SK-N-SH treated with all-trans-retinoic acid at 6 μM for 48 hours (cell line): ENCODE measurements around the gene MMP17.

ENCODE experiments used
- ATAC-seq: fragments of 200-7000 bp; cut with Tn5 transposase; 3 replicates; pipeline ENCODE4 v1.9.1; 2020; ENCODE audit warnings: mild to moderate bottlenecking, moderate library complexity
- ARNTL ChIP-seq: fragments of 450-650 bp; formaldehyde crosslinking; IDR thresholded peaks from 2 replicates; pipeline ENCODE4 v1.5.0; 2020; ENCODE audit warnings: low read depth, mild to moderate bottlenecking, moderate library complexity, borderline replicate concordance
- BACH2 ChIP-seq: fragments of 250-450 bp; sonication (Bioruptor Pico); IDR thresholded peaks from 2 replicates; pipeline ENCODE4 v1.9.0; 2021; ENCODE audit warnings: mild to moderate bottlenecking, borderline replicate concordance
- CSDC2 ChIP-seq: fragments of 250-450 bp; sonication (Bioruptor Pico); IDR thresholded peaks from 2 replicates; pipeline ENCODE4 v1.5.0; 2020; ENCODE audit warnings: mild to moderate bottlenecking, moderate library complexity
- ESRRG ChIP-seq: fragments of 250-450 bp; sonication (Bioruptor Pico); IDR thresholded peaks from 2 replicates; pipeline ENCODE4 v1.6.1; 2021; ENCODE audit warnings: mild to moderate bottlenecking
- GLIS3 ChIP-seq: fragments of 250-450 bp; sonication (Bioruptor Pico); IDR thresholded peaks from 2 replicates; pipeline ENCODE4 v1.5.0; 2020; ENCODE audit warnings: mild to moderate bottlenecking, moderate library complexity
- ISL1 ChIP-seq: fragments of 250-450 bp; sonication (Bioruptor Pico); IDR thresholded peaks from 2 replicates; pipeline ENCODE4 v2.1.2; 2022; ENCODE audit warnings: mild to moderate bottlenecking, moderate library complexity
- PPARA ChIP-seq: fragments of 250-450 bp; sonication (Bioruptor Pico); IDR thresholded peaks from 2 replicates; pipeline ENCODE4 v1.5.0; 2020; ENCODE audit warnings: mild to moderate bottlenecking, borderline replicate concordance
- SNAI2 ChIP-seq: fragments of 250-450 bp; sonication (Bioruptor Pico); IDR thresholded peaks from 2 replicates; pipeline ENCODE4 v1.5.0; 2020; ENCODE audit warnings: mild to moderate bottlenecking, moderate library complexity
- TCF4 ChIP-seq: fragments of 250-450 bp; sonication (Bioruptor Pico); IDR thresholded peaks from 2 replicates; pipeline ENCODE4 v1.8.0; 2021; ENCODE audit warnings: mild to moderate bottlenecking, moderate library complexity, borderline replicate concordance
- TOX ChIP-seq: fragments of 250-450 bp; sonication (Bioruptor Pico); IDR thresholded peaks from 2 replicates; pipeline ENCODE4 v1.8.0; 2021; ENCODE audit warnings: mild to moderate bottlenecking, moderate library complexity, borderline replicate concordance
- ZC3H10 ChIP-seq: fragments of 250-450 bp; sonication (Bioruptor Pico); IDR thresholded peaks from 2 replicates; pipeline ENCODE4 v1.5.1; 2021; ENCODE audit warnings: mild to moderate bottlenecking, moderate library complexity
- ZFP3 ChIP-seq: fragments of 250-450 bp; sonication (Bioruptor Pico); IDR thresholded peaks from 2 replicates; pipeline ENCODE4 v1.5.0; 2020; ENCODE audit warnings: mild to moderate bottlenecking, moderate library complexity
- ZFP30 ChIP-seq: fragments of 450-650 bp; formaldehyde crosslinking; IDR thresholded peaks from 2 replicates; pipeline ENCODE4 v1.5.0; 2022; ENCODE audit warnings: mild to moderate bottlenecking, moderate library complexity
- ZNF70 ChIP-seq: fragments of 450-650 bp; formaldehyde crosslinking; IDR thresholded peaks from 2 replicates; pipeline ENCODE4 v1.5.0; 2020; ENCODE audit warnings: mild to moderate bottlenecking, moderate library complexity
- ZNF8 ChIP-seq: fragments of 450-650 bp; formaldehyde crosslinking; IDR thresholded peaks from 2 replicates; pipeline ENCODE4 v1.5.0; 2020; ENCODE audit warnings: mild to moderate bottlenecking, moderate library complexity
- TF ChIP-seq, protein P1 (sequence below): fragments of 250-450 bp; sonication (Bioruptor Pico); IDR thresholded peaks from 2 replicates; pipeline ENCODE4 v1.5.1; 2020; ENCODE audit warnings: low read depth, mild to moderate bottlenecking, moderate library complexity
- TF ChIP-seq, protein P2 (sequence below): fragments of 250-450 bp; sonication (Bioruptor Pico); IDR thresholded peaks from 2 replicates; pipeline ENCODE4 v1.8.0; 2020; ENCODE audit warnings: mild to moderate bottlenecking, moderate library complexity, borderline replicate concordance
- TF ChIP-seq, protein P3 (sequence below): fragments of 250-450 bp; sonication (Bioruptor Pico); IDR thresholded peaks from 2 replicates; pipeline ENCODE4 v1.8.0; 2021; ENCODE audit warnings: low read depth, mild to moderate bottlenecking, moderate library complexity, borderline replicate concordance
- TF ChIP-seq, protein P4 (sequence below): fragments of 250-450 bp; sonication (Bioruptor Pico); IDR thresholded peaks from 2 replicates; pipeline ENCODE4 v1.5.1; 2021; ENCODE audit warnings: mild to moderate bottlenecking, moderate library complexity
- TF ChIP-seq, protein P5 (sequence below): fragments of 250-450 bp; sonication (Bioruptor Pico); IDR thresholded peaks from 2 replicates; pipeline ENCODE4 v1.5.0; 2020; ENCODE audit warnings: mild to moderate bottlenecking, moderate library complexity

The MMP17 gene

DNA sequence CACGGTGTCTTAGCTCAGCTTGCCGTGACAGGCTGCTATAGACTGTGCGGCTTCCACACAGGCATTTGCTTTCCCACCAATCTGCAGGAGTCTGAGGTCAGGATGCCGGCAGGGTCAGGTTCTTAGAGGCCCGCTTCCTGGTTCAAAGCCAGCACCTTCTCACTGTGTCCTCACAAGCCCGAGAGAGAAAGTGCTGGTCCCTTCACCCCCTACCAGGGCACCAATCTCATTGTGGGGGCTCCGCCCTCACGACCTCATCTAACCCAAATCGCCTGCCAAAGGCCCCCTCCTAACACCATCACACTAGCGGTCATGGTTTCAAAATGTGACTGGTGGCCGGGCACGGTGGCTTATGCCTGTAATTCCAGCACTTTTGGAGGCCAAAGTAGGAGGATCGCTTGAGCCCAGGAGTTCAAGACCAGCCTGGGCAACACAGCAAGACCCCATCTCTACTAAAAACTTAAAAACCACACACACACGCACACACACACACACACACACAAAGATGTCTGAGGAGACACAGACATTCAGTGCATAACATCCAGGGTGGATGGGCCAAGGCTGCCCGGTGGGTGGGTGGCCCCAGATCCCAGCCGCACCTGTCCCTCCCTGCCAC is 26.8 kb downstream of the MMP17 start:
- no peak for TF ChIP-seq PPARA
- no peak for TF ChIP-seq ARNTL (CRISPR knock-in tag)
- no peak for TF ChIP-seq ZNF8 (CRISPR knock-in tag)
- no peak for TF ChIP-seq GLIS3 (CRISPR knock-in tag)
- no peak for TF ChIP-seq ZC3H10 (CRISPR knock-in tag)
- TF ChIP-seq, protein P1, sequence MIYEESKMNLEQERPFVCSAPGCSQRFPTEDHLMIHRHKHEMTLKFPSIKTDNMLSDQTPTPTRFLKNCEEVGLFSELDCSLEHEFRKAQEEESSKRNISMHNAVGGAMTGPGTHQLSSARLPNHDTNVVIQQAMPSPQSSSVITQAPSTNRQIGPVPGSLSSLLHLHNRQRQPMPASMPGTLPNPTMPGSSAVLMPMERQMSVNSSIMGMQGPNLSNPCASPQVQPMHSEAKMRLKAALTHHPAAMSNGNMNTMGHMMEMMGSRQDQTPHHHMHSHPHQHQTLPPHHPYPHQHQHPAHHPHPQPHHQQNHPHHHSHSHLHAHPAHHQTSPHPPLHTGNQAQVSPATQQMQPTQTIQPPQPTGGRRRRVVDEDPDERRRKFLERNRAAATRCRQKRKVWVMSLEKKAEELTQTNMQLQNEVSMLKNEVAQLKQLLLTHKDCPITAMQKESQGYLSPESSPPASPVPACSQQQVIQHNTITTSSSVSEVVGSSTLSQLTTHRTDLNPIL (CRISPR knock-in tag), result no peak
- no peak for ATAC-seq

DNA sequence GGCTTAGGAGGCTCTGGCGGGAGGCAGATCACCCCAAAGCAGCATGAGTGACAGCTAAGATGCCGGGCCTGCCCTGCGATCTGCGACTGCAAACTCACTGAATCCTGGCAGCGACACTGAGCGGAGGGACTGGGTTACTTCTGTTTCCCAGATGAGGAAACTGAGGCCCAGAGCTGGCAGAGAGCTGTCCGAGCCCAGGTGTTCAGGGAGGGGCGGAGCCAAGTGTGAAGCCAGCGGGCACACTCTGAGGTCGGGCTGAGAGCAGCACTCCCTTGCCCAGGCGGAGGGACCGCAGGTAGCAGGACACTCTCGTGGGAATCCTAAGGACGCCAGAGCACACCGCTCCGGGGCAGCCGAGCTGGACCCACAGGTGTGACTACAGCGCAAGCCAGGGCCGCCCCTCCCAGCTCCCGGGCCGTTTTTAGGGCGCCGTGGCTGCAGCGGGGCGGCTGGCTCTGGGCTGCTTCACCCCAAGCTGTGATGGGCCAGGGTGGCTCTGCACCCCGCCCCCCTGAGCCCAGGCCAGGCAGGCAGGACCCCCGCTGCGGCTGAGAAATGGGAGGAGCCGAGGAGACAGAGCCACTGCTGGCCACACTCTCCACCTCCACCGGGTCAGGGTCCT is 27.4 kb downstream of the MMP17 start:
- no peak; the same call in 2 of the 3 replicates for ATAC-seq
- TF ChIP-seq ESRRG (CRISPR knock-in tag), result no peak
- no peak for TF ChIP-seq PPARA
- no peak for TF ChIP-seq SNAI2 (CRISPR knock-in tag)
- no peak for TF ChIP-seq ZFP3 (CRISPR knock-in tag)
- TF ChIP-seq, protein P2, sequence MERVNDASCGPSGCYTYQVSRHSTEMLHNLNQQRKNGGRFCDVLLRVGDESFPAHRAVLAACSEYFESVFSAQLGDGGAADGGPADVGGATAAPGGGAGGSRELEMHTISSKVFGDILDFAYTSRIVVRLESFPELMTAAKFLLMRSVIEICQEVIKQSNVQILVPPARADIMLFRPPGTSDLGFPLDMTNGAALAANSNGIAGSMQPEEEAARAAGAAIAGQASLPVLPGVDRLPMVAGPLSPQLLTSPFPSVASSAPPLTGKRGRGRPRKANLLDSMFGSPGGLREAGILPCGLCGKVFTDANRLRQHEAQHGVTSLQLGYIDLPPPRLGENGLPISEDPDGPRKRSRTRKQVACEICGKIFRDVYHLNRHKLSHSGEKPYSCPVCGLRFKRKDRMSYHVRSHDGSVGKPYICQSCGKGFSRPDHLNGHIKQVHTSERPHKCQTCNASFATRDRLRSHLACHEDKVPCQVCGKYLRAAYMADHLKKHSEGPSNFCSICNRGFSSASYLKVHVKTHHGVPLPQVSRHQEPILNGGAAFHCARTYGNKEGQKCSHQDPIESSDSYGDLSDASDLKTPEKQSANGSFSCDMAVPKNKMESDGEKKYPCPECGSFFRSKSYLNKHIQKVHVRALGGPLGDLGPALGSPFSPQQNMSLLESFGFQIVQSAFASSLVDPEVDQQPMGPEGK (CRISPR knock-in tag), result no peak
- no peak for TF ChIP-seq ZFP30 (CRISPR knock-in tag)
- TF ChIP-seq, protein P3, sequence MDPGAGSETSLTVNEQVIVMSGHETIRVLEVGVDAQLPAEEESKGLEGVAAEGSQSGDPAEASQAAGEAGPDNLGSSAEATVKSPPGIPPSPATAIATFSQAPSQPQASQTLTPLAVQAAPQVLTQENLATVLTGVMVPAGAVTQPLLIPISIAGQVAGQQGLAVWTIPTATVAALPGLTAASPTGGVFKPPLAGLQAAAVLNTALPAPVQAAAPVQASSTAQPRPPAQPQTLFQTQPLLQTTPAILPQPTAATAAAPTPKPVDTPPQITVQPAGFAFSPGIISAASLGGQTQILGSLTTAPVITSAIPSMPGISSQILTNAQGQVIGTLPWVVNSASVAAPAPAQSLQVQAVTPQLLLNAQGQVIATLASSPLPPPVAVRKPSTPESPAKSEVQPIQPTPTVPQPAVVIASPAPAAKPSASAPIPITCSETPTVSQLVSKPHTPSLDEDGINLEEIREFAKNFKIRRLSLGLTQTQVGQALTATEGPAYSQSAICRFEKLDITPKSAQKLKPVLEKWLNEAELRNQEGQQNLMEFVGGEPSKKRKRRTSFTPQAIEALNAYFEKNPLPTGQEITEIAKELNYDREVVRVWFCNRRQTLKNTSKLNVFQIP (CRISPR knock-in tag), result no peak
- TF ChIP-seq ZNF8 (CRISPR knock-in tag), result no peak
- TF ChIP-seq ISL1 (CRISPR knock-in tag), result no peak
- TF ChIP-seq CSDC2, result no peak
- TF ChIP-seq, protein P1 (CRISPR knock-in tag), result no peak
- no peak for TF ChIP-seq TCF4
- no peak for TF ChIP-seq ARNTL (CRISPR knock-in tag)
- no peak for TF ChIP-seq TOX (CRISPR knock-in tag)
- TF ChIP-seq, protein P4, sequence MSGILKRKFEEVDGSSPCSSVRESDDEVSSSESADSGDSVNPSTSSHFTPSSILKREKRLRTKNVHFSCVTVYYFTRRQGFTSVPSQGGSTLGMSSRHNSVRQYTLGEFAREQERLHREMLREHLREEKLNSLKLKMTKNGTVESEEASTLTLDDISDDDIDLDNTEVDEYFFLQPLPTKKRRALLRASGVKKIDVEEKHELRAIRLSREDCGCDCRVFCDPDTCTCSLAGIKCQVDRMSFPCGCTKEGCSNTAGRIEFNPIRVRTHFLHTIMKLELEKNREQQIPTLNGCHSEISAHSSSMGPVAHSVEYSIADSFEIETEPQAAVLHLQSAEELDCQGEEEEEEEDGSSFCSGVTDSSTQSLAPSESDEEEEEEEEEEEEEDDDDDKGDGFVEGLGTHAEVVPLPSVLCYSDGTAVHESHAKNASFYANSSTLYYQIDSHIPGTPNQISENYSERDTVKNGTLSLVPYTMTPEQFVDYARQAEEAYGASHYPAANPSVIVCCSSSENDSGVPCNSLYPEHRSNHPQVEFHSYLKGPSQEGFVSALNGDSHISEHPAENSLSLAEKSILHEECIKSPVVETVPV, result no peak
- TF ChIP-seq ZNF70 (CRISPR knock-in tag), result no peak
- TF ChIP-seq, protein P5, sequence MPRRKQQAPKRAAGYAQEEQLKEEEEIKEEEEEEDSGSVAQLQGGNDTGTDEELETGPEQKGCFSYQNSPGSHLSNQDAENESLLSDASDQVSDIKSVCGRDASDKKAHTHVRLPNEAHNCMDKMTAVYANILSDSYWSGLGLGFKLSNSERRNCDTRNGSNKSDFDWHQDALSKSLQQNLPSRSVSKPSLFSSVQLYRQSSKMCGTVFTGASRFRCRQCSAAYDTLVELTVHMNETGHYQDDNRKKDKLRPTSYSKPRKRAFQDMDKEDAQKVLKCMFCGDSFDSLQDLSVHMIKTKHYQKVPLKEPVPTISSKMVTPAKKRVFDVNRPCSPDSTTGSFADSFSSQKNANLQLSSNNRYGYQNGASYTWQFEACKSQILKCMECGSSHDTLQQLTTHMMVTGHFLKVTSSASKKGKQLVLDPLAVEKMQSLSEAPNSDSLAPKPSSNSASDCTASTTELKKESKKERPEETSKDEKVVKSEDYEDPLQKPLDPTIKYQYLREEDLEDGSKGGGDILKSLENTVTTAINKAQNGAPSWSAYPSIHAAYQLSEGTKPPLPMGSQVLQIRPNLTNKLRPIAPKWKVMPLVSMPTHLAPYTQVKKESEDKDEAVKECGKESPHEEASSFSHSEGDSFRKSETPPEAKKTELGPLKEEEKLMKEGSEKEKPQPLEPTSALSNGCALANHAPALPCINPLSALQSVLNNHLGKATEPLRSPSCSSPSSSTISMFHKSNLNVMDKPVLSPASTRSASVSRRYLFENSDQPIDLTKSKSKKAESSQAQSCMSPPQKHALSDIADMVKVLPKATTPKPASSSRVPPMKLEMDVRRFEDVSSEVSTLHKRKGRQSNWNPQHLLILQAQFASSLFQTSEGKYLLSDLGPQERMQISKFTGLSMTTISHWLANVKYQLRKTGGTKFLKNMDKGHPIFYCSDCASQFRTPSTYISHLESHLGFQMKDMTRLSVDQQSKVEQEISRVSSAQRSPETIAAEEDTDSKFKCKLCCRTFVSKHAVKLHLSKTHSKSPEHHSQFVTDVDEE, result no peak
- no peak for TF ChIP-seq BACH2
